Suppressor macrophage (primary cell): ENCODE measurements around the gene ARHGEF11.
A peak's percentile ranks its signal among the peaks of the same experiment; 100 is the strongest.

Source experiments
- DNase-seq, 4 experiments: peaks; one replicate each; pipeline ENCODE4 v3.0.0-alpha.2; 2020 to 2022

ARHGEF11 gene

DNA sequence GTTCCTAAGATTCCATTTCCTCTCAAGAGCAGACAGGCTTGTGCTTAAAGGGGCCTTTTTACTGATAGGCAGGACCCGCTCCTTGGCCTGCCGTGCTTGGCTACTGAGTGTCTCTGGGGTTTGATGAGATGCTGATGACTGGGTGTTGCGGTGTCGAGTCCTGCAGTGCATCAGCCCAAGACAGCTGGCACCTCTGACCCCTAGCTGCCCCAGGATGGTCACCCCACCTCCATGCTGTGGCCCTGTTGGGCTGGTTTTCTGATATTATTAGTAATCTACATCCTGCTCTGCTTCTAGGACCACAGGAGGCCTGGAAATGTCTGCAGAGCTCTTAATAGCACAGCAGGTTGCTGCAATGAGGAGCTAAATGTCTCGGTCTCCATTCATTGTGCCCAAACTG lies 96.4 kb downstream of the ARHGEF11 start:
- DNase-seq = no peak

GRCh38 chr1:156948708-156949107 lies 96.8 kb downstream of the ARHGEF11 start:
- no peak for DNase-seq

GRCh38 chr1:156947818-156948525 lies 97.6 kb downstream of the ARHGEF11 start:
- no peak for DNase-seq

- DNase-seq = no peak
These were observed 98.4 kb downstream of the ARHGEF11 start for GRCh38 chr1:156947127-156947526.

DNA sequence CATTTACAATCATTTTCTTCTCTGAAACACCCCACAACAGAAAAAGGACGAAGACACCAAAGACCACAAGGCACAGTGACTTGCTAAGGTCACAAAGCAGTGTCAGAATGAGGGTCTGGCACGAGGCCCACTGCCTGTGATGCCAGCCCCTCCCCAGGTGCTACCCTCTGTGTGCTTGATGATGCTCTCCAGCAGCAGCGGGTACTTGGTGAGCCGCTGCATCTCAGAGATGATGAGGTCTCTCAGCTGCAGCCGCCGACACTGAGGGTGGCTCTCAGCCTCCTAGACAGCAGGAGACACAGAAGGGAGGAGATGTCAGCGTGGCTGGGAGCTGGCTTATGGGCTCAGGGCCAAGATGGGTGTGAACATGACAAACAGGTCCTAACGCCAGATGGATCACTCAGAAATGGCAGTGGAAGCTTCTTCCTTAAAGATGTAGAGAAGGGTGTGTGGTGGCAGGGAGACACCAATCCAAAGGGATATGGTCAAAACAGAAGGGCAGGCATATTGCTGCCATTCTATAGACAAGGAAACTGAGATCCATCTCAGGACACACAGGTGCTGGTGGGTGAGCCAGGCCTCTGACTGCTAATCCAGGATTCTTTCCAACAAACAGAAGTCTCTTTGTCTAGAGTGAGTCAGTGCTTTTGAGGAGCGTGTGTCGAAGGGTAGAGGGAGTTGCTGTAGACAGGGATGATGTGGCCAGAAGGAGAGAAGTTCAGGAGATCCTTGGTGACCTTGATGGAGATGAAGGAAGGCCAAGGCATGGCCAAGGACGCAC lies 99.5 kb downstream of the ARHGEF11 start:
- DNase-seq = no peak

GRCh38 chr1:156944848-156945247 lies 100.7 kb downstream of the ARHGEF11 start:
- DNase-seq = no peak

GRCh38 chr1:156944268-156944667 lies 101.3 kb downstream of the ARHGEF11 start:
- no peak for DNase-seq

GRCh38 chr1:156943756-156944155 lies 101.8 kb downstream of the ARHGEF11 start:
- DNase-seq = no peak

- DNase-seq = no peak
These were observed 103.0 kb downstream of the ARHGEF11 start for GRCh38 chr1:156942576-156942975.

GRCh38 chr1:156942176-156942575 lies 103.4 kb downstream of the ARHGEF11 start:
- no peak for DNase-seq

DNA sequence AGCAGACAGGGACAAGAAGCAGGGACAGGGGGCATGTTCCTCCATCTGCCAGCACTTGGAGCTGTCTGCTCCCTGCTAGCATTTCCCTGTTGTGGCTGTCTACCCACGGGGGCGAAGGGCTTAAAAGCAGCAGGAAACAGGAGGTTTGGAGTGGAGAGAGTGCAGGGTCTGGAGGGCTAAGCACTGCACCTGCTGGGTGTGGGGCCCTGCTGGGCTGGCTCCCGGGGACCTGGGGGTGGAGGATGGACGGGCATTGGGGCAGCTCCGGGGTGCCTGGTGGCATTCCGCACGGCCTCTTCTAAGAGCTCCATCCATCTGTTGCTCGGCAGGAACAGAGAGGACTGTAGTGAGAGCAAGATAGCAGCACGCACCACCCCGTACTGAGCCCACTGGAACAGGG lies 103.9 kb downstream of the ARHGEF11 start:
- no peak for DNase-seq

DNA sequence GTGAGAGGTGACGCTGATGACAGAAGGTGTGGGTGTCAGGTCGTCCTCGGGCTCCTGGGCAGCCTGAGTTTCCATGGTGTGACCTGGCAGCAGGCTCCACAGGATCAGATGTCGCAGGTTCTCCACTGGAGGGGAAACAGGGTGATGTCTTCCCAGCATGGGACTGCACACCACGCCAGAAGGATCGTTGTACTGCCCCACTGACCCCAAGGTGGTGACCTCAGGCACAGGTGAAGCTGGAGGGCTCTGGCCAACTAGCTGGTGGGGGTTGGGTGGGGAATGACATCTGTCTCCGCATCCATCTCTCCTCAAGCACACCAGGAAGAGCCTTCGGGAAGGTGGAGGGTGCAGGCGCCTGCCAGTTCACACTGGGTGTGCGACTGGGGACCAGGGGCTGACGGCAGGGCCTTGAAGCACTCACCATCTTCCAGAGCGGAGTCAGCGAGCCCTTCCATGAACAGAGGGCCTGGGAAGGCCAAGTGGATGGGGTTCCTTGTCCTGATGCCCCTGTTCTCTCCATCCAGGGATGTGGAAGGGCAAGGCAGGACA lies 105.7 kb downstream of the ARHGEF11 start:
- no peak for DNase-seq

DNA sequence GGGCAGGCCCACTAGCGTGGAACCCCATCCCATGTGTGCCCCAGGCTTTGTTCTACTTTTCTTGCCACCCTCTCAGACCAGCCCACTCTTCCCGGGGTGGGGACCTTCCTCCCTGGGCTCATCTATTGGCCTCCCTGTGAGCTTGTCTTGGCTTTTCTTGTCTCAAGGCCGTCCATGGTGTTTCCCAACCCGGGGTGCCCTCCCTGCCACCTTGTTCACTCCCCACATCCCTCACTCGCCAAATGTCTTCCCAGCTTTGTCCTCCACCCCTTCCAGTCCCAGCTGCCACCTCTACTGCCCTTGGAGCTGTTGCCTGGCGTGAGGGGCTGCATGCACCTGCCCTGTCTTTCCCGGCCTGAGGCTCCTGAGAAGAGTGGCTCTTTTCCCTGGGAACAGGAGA lies 106.7 kb downstream of the ARHGEF11 start:
- no peak for DNase-seq

DNA sequence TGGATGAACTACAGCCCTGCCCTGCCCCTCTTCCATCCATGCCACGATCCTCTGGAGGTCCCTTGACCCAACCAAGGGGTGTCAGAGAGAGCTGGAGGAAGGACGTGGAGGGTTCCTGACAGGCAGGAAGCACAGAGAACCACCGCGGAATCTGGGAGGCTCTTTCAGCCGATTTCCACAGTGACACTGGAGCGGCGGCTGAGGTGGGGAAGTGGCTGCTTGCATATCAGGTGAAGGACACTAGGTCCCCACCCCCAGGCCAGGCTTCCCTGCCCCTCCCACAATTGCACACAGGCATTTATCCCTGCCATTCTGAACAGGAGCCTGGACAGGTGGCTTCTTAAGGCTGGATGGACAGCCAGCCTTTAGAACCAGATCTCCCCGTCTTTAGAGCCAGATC lies 107.7 kb downstream of the ARHGEF11 start:
- no peak for DNase-seq

- no peak for DNase-seq
These were observed 108.8 kb downstream of the ARHGEF11 start for GRCh38 chr1:156936721-156937220.

DNA sequence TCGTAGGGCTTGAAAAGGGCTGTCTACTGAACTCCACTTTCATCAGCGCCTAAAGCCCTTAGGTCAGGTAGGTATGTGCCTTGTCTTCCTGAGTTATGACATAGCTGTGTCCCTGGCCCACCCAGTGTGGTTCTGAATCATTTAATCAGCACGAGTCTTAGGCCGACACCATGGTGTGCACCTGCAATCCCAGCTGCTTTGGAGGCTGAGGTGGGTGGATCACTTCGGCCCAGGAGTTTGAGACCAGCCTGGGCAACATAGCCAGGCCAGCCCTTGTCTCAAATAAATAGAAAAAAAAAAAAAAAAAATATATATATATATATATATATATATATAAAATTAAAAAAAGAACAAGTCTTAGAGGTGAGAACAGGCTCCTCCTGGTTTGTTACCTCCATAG lies 109.4 kb downstream of the ARHGEF11 start:
- no peak for DNase-seq

DNA sequence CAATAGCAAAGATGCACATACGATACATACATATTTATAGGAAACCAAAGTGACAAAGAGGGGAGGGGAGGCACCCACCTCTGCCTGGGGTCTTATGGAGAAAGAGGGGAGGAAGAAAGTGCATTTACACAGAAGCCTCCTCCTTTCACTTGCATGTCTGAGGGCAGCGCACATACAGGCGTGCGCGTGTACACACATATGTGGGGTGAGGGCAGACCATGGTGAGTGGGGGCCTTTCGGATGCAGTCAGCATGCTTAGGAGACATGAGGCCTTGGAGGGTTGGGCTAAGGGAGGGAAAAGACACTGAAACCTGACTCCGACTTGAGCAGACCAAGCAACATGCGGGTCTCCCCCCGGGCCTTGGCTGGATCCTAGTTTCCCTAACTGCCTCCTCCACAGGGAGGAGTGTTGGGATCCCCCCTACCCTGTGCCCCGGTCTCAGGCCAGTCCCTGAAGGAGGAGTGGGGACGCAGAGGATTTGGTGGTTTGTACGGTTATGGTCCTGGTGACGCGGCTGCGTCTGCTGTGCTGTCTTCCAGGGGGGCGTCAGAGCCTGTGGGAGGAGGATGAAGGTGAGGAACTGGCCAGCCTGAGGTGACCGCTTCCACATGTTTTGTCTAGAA lies 109.9 kb downstream of the ARHGEF11 start:
- DNase-seq = no peak

DNA sequence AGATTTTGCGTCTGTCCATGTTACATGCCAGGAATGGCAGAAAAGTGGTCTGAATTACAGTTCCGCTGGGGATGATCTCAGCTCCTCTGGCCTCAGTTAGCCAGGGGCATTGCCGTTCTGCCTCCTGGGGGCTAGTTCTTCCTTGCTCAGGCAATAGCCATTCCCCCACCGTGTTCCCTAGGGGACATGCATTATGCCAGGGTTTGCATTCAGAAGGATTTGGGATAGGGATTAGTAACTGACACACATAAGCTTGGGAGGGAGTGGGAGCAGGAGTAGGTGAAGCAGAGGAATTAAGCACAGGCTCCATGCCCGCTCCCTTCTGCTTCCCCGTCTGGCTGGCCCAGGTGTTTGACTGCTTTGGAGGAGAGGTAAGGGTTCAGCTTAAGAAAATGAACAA lies 112.4 kb downstream of the ARHGEF11 start:
- no peak for DNase-seq

- no peak for DNase-seq
These were observed 113.4 kb downstream of the ARHGEF11 start for GRCh38 chr1:156931974-156932710.

DNA sequence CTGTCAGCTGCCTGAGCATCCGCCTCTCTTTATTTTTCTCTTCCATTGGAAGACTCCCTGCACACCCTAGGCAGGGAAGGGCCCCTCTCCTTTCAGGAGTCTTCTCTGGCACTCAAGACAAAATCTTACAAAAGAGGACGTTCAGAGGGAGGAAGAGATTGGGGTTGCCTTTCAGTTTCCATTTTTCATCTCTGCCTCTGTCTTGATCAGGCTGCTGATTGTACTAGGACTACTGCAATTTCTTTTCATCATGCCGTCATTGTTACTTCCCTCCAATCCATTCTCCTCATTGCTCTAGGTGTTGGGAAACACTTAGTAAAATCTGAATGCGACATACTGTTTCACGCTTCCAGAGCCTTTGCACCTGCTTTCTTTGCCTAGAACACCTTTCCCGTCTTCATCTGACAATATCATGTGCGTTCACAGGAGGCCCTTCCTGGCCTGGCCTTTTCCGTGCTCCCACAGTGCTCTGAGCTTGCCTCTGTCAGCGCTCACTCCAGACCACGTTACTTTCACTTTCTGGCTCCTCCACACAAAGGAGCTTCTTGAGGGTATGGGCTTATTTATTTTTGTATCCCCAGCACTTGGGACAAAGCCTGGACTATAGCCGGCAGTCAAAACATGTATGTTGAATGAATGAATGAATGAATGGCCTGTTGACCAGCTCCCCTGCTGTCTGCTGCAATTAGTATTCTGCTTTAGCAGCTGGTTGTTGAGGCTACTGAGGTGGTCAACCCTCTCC lies 114.2 kb downstream of the ARHGEF11 start:
- peak in 1 of 4 experiments; percentile 16 for DNase-seq

DNA sequence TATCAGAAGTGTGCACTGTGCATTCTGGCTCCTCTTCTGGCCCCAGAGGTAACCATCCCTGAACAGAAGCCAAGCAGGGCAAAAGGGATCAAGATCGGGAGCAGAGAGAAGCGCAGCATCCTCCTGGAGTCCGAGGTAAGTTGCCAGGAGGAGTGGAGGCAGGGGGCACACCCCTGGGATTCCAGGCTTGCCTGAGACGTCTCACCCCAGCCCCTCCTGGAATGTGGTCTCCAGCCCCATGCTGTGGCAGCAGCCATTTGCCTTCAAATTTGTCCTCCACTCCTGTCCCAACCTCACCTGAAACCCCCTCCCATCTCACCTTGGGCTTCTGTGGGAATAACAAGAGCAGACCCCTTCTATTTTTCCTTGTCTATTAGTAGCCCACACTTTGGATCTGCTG lies 115.1 kb downstream of the ARHGEF11 start:
- peak in 1 of 4 experiments; percentile 24 for DNase-seq
